ENCODE measurements around the gene PKD2L1. TPM values are rescaled to one million over a fixed set of nuclear protein-coding genes. Genes with fewer than 3 reads are reported as not detected.
"Not testable (repeated sequence)": the region's sequence is repeated elsewhere in the genome, so short reads cannot be mapped to it uniquely, and the experiment has no call there.

Gene PKD2L1
- polyA plus RNA-seq, 3 donors, result 0.34 TPM; not detected in 2

GRCh38 chr10:100301123-100301522, 28.9 kb downstream of the PKD2L1 start:
- WGBS, 3 donors, result 42 to 75% (median 66%) methylated on average over 5 of the region's 5 CpGs
- not testable (repeated sequence) for H3K27ac ChIP-seq (ENCODE audit: low read depth, low read length)

- 66 to 70% (median 69%) methylated on average over 9 of the region's 9 CpGs for WGBS, 3 donors
- no peak overlapping the region for H3K27ac ChIP-seq (ENCODE audit: low read depth, low read length)
Observed at GRCh38 chr10:100297242-100297641, 32.8 kb downstream of the PKD2L1 start.

- H3K27ac ChIP-seq (ENCODE audit: low read depth, low read length), result no peak overlapping the region
Observed at GRCh38 chr10:100293066-100293465, 37.0 kb downstream of the PKD2L1 start.

GRCh38 chr10:100292300-100292699, 37.7 kb downstream of the PKD2L1 start:
- WGBS, 3 donors, result 38 to 58% (median 52%) methylated on average over 4 of the region's 4 CpGs
- H3K27ac ChIP-seq (ENCODE audit: low read depth, low read length), result not testable (repeated sequence)

GRCh38 chr10:100291356-100291755, 38.7 kb downstream of the PKD2L1 start:
- 44 to 59% (median 47%) methylated on average over 3 of the region's 3 CpGs for WGBS, 3 donors
- H3K27ac ChIP-seq (ENCODE audit: low read depth, low read length), result no peak overlapping the region

- no peak overlapping the region for H3K27ac ChIP-seq (ENCODE audit: low read depth, low read length)
- 69 to 95% (median 82%) methylated on average over 2 of the region's 2 CpGs for WGBS, 3 donors
Observed at GRCh38 chr10:100289641-100290040, 40.4 kb downstream of the PKD2L1 start.

- WGBS, 3 donors, result 76 to 87% (median 78%) methylated on average over 5 of the region's 5 CpGs
- no peak overlapping the region for H3K27ac ChIP-seq (ENCODE audit: low read depth, low read length)
Observed at GRCh38 chr10:100288196-100288595, 41.8 kb downstream of the PKD2L1 start.

- WGBS, 3 donors, result 95 to 100% (median 97%) methylated on average over 6 of the region's 6 CpGs
- H3K27ac ChIP-seq (ENCODE audit: low read depth, low read length), result no peak overlapping the region
Observed at GRCh38 chr10:100287756-100288155, 42.3 kb downstream of the PKD2L1 start.

GRCh38 chr10:100286051-100287033, 43.7 kb downstream of the PKD2L1 start, which contains the start of gene BLOC1S2:
BLOC1S2 (minus strand) TSS chr10:100286680; CDS start chr10:100286659, 21 bp downstream.
- H3K27ac ChIP-seq (ENCODE audit: low read depth, low read length), result peak within 1 kb of the TSS; percentile 87
- 1 to 2% (median 1%) methylated on average over 63 of the region's 63 CpGs for WGBS, 3 donors

GRCh38 chr10:100285326-100285725, 44.7 kb downstream of the PKD2L1 start:
- H3K27ac ChIP-seq (ENCODE audit: low read depth, low read length), result peak overlapping the region; percentile 64
- 83 to 89% (median 87%) methylated on average over 12 of the region's 12 CpGs for WGBS, 3 donors

- H3K27ac ChIP-seq (ENCODE audit: low read depth, low read length), result no peak overlapping the region
- WGBS, 3 donors, result 85 to 96% (median 93%) methylated on average over 3 of the region's 3 CpGs
Observed at GRCh38 chr10:100282907-100283306, 47.1 kb downstream of the PKD2L1 start.

GRCh38 chr10:100276971-100277370, 53.1 kb downstream of the PKD2L1 start:
- H3K27ac ChIP-seq (ENCODE audit: low read depth, low read length), result not testable (repeated sequence)
- WGBS, 3 donors, result 76 to 95% (median 90%) methylated on average over 9 to 18 of the region's 31 CpGs

GRCh38 chr10:100267239-100268104, 62.6 kb downstream of the PKD2L1 start, which contains the start of gene CWF19L1:
CWF19L1 (minus strand) TSS chr10:100267638; CDS start chr10:100267593, 45 bp downstream.
- no peak within 1 kb of the TSS for H3K27ac ChIP-seq (ENCODE audit: low read depth, low read length)
- WGBS, 3 donors, result 2 to 3% (median 2%) methylated on average over 49 of the region's 49 CpGs

- WGBS, 3 donors, result 85 to 91% (median 85%) methylated on average over 15 of the region's 15 CpGs
- no peak overlapping the region for H3K27ac ChIP-seq (ENCODE audit: low read depth, low read length)
Observed at GRCh38 chr10:100265821-100266485, 64.1 kb downstream of the PKD2L1 start.

- 90 to 96% (median 93%) methylated on average over 3 of the region's 3 CpGs for WGBS, 3 donors
- H3K27ac ChIP-seq (ENCODE audit: low read depth, low read length), result no peak overlapping the region
Observed at GRCh38 chr10:100254191-100254590, 75.8 kb downstream of the PKD2L1 start.

GRCh38 chr10:100253041-100253440, 77.0 kb downstream of the PKD2L1 start:
- WGBS, 3 donors, result 95 to 97% (median 96%) methylated on average over 5 of the region's 5 CpGs
- H3K27ac ChIP-seq (ENCODE audit: low read depth, low read length), result no peak overlapping the region

- 96 to 98% (median 97%) methylated on average over 7 of the region's 7 CpGs for WGBS, 3 donors
- no peak overlapping the region for H3K27ac ChIP-seq (ENCODE audit: low read depth, low read length)
Observed at GRCh38 chr10:100248820-100249219, 81.2 kb downstream of the PKD2L1 start.

GRCh38 chr10:100245484-100246220, 84.4 kb downstream of the PKD2L1 start:
- WGBS, 3 donors, result 79 to 94% (median 82%) methylated on average over 5 of the region's 5 CpGs
- H3K27ac ChIP-seq (ENCODE audit: low read depth, low read length), result no peak overlapping the region

All from adipose tissue (tissue), 3 donors.